DMS53 treated with DMSO at 0.1 percent for 48 hours (cell line): Measurements from ENCODE around the gene DISC1.
"Not testable (repeated sequence)": the region's sequence is repeated elsewhere in the genome, so short reads cannot be mapped to it uniquely, and the experiment has no call there.

ENCODE experiments used
- DNase-seq: peaks from one replicate; lab custom pipeline; 2025; ENCODE audit not compliant: unreplicated experiment; lab: John Stamatoyannopoulos, UW

DISC1 gene

DNA sequence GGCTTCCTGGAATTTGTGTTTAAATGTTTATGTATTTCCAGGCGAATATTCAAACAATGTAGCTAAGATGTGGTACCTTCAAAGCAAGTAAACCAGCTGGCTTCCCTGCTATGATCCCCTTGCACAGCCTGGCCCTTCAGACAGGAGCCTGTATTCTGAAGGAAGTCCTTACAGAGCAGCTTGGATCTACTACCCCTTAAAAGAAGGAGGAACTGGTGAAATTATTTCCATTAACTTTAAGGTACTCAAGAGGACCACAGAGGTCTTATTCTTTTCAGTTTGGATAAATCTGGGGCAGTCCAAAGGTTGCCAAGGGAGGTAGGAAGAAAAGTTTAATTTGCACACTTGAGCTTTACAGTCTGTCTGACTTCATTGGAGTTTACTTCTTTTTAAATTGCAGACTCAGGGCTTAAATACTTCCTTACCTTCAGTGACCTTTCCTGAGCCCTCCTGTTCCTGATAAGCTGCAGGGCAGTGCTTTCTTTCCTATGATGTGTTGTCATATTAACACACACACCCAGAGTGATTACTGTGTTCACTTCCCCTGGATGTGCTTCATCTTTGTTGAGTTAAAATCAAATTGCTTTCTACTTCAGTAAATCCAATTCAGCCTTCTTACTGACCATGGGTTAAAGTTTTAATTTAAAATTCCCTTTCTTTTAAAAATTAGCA, 40.5 kb downstream of the DISC1 start:
- no peak for DNase-seq

- DNase-seq, result no peak
Observed at GRCh38 chr1:231667896-231668506, 41.4 kb downstream of the DISC1 start.

DNA sequence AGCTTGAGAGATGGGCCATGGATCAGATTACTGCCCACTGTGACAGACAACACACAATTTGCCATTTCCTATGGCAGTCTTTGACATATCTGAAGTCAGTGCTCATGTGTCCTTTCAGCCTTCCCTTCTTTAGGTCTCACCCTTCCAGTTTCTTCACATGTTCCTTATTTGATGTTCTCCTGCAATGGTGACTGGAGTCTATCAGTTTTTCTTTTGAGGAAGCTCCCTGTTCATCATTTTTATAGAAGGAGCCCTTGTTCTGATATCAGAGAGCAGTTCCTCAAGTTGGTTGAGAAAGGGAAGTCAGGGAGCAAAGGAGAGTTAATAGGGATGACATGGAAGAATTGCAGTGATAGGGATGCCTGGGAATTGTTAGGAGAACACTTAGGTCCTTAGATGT, 42.2 kb downstream of the DISC1 start:
- no peak for DNase-seq

DNA sequence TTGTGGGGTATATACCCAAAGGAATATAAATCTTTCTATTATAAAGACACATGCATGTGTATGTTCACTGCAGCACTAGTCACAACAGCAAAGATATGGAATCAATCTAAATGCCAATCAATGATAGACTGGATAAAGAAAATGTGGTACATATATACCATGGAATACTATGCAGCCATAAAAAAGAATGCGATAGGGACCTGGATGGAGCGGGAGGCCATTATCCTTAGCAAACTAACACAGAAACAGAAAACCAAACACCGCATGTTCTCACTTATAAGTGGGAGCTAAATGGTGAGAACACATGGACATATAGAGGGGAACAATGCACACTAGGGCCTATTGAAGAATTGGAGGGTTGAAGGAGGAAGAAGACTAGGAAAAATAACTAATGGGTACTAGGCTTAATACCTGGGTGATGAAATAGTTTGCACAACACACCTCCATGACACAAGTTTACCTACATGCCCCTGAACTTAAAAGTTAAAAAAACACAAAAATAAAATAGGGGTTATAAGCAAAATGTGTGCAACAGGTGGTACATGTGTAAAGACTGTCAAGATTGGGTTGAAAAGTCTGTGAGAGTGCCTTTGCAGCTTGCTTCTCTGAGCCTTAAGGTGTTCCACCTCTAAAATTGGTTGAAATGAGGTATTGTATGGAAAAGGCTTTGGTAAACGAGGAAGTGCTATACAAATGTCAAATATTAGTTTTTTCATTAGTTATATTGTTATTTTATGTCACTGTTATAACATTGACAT, 43.5 kb downstream of the DISC1 start:
- DNase-seq, result not testable (repeated sequence)

- DNase-seq, result no peak
Observed at GRCh38 chr1:231670755-231671154, 44.2 kb downstream of the DISC1 start.

GRCh38 chr1:231674575-231674974, 48.0 kb downstream of the DISC1 start:
- no peak for DNase-seq

DNA sequence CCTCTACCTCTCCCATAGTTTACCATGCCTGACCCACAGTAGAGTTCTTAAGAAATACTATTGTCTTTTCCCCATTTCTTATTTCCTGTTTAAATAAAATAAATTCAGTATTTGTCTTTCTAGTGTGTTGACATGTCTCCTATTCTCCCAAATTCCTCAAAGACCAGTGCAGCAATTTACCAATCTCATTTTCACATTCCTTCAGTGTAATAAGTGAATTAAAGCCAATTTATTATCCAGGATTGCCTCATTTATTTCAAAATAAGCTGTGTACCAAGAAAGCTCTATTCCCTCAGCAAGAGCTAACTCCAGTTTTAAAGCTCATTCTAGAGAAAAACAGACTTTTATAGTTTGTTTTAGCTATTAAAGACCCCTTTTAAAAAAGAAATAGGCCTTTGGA, 49.9 kb downstream of the DISC1 start:
- DNase-seq, result no peak

DNA sequence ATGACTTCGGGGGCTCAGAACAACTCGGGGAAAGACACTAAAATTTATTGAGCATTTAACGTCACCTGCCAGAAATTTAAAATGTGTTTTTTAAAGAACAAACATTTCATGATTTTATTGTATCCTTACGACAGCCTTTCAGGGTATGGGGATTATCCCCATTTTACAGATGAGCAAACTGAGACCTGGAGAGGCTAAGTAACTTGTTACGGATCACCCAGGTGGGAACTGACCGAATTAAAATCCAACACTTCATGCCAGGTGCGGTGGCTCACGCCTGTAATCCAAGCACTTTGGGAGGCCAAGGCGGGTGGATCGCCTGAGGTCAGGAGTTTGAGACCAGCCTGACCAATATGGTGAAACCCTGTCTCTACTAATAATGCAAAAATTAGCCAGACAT, 50.9 kb downstream of the DISC1 start:
- no peak for DNase-seq

DNA sequence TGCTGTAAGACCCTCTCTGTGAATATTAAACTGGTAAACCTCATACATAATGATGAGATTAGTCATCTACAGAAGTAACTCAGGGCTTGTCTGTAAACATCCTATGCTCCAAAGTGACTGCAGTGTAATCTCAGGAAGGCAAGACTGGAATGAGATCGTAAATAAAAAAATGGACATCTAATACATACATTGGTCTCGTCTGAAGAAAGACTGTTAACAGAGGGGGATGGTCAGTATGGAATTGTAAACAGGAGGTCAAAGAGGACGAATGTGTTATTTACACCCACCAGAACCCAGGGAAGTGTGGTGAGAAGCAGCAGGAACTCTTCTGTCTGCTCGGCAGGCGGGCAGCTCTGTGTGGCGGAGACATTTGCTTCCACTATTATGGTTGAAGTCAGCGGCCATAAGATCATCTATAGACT, 51.4 kb downstream of the DISC1 start:
- no peak for DNase-seq

- DNase-seq, result no peak
Observed at GRCh38 chr1:231679109-231679508, 52.5 kb downstream of the DISC1 start.

DNA sequence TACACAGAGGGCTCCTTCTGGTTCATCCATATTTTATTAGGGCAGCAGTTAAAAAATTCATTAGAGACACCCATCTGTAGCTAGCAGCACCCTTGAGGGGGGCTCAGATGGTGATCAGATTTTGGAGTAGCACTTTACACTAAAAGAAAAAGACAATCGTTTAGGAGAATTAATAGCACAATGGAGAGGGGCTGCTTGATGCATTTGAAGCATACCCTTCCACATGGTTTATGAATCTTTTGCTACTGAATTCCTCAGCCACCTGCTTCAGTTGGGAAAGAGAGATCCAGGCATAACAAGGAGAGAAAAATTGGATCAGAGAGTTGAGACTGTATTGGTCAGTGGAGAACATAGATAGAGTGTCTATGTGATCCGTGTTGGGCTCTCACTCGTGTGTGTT, 54.4 kb downstream of the DISC1 start:
- DNase-seq, result no peak

- DNase-seq, result no peak
Observed at GRCh38 chr1:231682779-231683178, 56.2 kb downstream of the DISC1 start.

GRCh38 chr1:231683439-231684165, 57.0 kb downstream of the DISC1 start:
- peak; percentile 74 for DNase-seq

DNA sequence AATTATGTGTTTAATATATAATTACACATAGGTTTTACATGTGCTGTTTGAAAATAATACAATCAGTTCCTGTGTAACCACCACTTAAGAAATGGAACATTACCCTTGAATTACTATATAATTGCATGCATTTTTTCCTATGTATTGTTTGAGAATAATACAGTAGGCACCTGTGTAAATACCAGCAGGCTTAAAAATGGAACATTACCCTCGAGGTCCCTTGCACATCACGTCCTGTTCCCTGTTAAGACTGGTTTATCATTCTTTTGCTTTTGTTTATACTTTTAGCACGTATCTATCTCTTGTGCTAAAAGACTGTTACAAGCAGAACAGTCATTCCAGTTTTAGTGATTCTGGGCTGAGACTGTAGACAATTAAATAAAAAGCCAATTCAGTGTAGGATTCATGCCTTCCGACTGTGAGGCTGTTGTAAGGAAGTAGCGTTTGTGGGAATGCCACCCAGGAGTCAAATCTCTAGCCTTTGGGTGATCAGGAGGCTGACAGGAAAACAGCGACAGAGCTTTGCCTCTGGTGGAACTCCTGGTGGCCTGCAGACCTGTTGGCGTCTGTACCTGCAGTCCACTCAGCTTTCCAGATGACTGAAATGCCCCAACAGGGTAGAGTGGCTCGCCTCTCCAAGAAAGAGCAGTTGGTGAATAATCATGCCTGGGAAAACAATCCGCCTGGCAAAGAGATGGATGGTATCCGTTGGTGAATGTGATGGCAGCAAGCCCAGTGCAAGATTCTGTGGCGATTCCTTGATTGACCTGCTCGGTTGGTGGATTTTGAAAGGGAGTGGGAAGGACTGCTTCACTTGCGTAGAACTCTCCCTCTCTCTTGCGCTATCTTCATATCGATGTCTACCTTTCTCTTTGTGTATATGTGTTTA, 58.0 kb downstream of the DISC1 start:
- DNase-seq, result peak; percentile 78

DNA sequence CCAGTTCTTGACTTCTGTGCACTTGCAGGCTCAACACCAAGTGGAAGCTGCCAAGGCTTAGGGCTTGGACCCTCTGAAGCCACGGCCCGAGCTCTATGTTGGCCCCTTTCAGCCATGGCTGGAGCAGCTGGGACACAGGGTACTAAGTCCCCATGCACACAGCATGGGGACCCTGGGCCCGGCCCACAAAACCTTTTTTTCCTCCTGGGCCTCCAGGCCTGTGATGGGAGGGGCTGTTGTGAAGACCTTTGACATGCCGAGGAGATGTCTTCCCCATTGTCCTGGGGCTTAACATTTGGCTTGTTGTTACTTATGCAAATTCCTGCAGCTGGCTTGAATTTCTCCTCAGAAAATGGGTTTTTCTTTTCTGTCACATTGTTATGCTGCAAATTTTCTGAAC, 59.8 kb downstream of the DISC1 start:
- no peak for DNase-seq

DNA sequence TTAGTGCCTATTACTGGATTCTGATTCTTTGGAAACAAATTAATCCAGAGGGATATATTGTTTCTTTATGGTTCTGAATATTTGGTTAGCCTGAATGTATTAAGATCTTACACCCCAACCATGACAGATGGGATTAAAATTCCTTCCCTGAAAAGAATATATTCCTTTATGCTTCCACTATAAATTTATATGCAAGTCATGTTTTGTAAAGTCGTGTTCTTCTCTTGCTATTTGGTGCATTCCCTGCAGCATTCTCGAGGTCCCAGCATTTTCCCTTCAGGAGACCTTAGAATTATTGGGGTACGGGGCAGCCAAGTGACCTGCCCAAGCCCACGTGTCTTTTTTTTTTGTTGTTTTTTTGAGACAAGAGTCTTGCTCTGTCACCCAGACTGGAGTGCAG, 62.4 kb downstream of the DISC1 start:
- no peak for DNase-seq

- DNase-seq, result peak; percentile 78
Observed at GRCh38 chr1:231690059-231690458, 63.5 kb downstream of the DISC1 start.

- no peak for DNase-seq
Observed at GRCh38 chr1:231691618-231692259, 65.1 kb downstream of the DISC1 start.

DNA sequence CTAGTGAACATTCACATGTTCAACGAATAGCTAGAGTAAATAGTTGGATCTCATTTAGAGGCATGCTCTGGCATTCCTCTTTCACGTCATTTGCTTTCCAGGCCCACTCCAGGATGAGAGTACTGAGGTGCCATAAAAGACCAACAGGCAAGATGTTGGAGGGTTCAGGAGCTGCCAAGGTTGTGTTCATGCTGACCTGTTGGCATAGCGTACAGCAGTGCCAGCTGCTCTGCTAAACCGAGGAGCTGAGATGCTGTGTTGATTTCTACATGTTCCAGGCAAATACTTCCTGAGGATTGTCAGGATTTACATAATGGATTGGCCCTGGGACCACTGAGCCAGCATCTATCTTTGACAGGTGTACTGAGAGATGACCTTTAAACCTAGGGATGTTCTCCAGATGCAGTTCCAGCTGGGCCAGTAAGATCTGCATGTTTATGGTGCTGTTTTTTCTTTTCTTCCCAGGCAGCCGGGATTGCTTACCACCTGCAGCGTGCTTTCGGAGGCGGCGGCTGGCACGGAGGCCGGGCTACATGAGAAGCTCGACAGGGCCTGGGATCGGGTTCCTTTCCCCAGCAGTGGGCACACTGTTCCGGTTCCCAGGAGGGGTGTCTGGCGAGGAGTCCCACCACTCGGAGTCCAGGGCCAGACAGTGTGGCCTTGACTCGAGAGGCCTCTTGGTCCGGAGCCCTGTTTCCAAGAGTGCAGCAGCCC, 66.9 kb downstream of the DISC1 start:
- DNase-seq, result no peak

DNA sequence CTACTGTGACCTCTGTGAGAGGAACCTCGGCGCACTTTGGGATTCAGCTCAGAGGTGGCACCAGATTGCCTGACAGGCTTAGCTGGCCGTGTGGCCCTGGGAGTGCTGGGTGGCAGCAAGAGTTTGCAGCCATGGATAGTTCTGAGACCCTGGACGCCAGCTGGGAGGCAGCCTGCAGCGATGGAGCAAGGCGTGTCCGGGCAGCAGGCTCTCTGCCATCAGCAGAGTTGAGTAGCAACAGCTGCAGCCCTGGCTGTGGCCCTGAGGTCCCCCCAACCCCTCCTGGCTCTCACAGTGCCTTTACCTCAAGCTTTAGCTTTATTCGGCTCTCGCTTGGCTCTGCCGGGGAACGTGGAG, 67.5 kb downstream of the DISC1 start:
- DNase-seq, result no peak
